NCI-H1436 treated with DMSO at 0.1 percent for 48 hours (cell line): ENCODE results near the gene SEPTIN12.
A peak's percentile ranks its signal among the peaks of the same experiment; 100 is the strongest.

ENCODE experiments used
- DNase-seq: peaks from one replicate; lab custom pipeline; 2025; lab: John Stamatoyannopoulos, UW

SEPTIN12 gene

GRCh38 chr16:4783951-4784336, 4.2 kb downstream of the SEPTIN12 start:
- DNase-seq = no peak

- DNase-seq = no peak
These were observed 4.7 kb downstream of the SEPTIN12 start for GRCh38 chr16:4783251-4783950.

- DNase-seq = no peak
These were observed 7.9 kb downstream of the SEPTIN12 start for GRCh38 chr16:4780235-4780634.

GRCh38 chr16:4778050-4778392, 10.1 kb downstream of the SEPTIN12 start:
- DNase-seq = no peak

GRCh38 chr16:4777339-4778049, 10.7 kb downstream of the SEPTIN12 start:
- DNase-seq = no peak

GRCh38 chr16:4776141-4776705, 11.9 kb downstream of the SEPTIN12 start:
- DNase-seq = no peak

- DNase-seq = no peak
These were observed 13.1 kb downstream of the SEPTIN12 start for GRCh38 chr16:4775005-4775404.

GRCh38 chr16:4772351-4772750, 15.8 kb downstream of the SEPTIN12 start:
- no peak for DNase-seq

- no peak for DNase-seq
These were observed 16.5 kb downstream of the SEPTIN12 start for GRCh38 chr16:4771646-4772045.

GRCh38 chr16:4769306-4769638, 18.9 kb downstream of the SEPTIN12 start:
- no peak for DNase-seq

GRCh38 chr16:4768549-4769305, 19.4 kb downstream of the SEPTIN12 start:
- peak; percentile 67 for DNase-seq

GRCh38 chr16:4767872-4768548, 20.1 kb downstream of the SEPTIN12 start:
- no peak for DNase-seq

GRCh38 chr16:4766875-4767628, 21.1 kb downstream of the SEPTIN12 start, which contains the start of gene ZNF500:
Gene ZNF500 (minus strand): TSS chr16:4767162. CDS start chr16:4765978, 1,184 bp downstream.
- peak; percentile 61 for DNase-seq

GRCh38 chr16:4765511-4766474, 22.4 kb downstream of the SEPTIN12 start:
- DNase-seq = no peak

GRCh38 chr16:4763791-4764190, 24.4 kb downstream of the SEPTIN12 start:
- DNase-seq = no peak

- DNase-seq = no peak
These were observed 25.9 kb downstream of the SEPTIN12 start for GRCh38 chr16:4762205-4762604.

GRCh38 chr16:4760221-4760910, 27.8 kb downstream of the SEPTIN12 start:
- no peak for DNase-seq

GRCh38 chr16:4755687-4756086, 32.5 kb downstream of the SEPTIN12 start:
- DNase-seq = no peak

- DNase-seq = no peak
These were observed 33.3 kb downstream of the SEPTIN12 start for GRCh38 chr16:4754865-4755264.

GRCh38 chr16:4753227-4753626, 34.9 kb downstream of the SEPTIN12 start:
- DNase-seq = no peak
